Activated gamma-delta T cell (primary cell): Measurements from ENCODE around the gene RBFOX2.
"Not testable (repeated sequence)": the region's sequence is repeated elsewhere in the genome, so short reads cannot be mapped to it uniquely, and the experiment has no call there.

Source experiments
- DNase-seq: peaks from one replicate; lab custom pipeline; 2025; lab: John Stamatoyannopoulos, UW

The RBFOX2 gene

DNA sequence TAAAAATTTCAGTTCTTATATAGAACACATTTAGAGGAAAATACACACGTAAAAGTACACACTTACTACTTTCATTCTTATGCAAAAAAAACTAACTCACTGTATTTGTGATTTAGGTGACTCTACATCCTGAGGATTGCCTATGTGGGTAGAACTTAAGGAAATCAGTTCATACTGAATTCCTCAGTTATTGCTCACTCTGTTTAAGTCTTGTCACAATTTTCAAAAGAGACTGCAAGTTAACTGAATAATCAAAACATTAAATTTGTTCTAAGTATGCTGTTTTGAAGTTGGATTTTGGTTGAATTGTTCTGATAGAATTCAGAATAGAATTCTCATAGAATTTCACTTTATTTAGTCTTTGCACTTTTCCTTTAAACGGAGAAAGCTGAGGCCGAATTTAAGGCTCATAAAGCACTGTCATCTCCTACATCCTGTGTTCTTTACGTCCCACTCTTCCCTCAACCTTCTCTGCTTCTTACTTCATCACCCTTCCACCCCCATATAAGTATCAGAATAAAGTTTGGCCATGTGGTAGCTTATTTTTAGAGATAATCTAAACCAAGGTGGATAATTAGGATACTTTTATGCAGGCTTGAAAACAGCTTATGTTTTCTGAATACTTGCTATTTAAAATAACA is 251.2 kb downstream of the RBFOX2 start:
- DNase-seq, result no peak

DNA sequence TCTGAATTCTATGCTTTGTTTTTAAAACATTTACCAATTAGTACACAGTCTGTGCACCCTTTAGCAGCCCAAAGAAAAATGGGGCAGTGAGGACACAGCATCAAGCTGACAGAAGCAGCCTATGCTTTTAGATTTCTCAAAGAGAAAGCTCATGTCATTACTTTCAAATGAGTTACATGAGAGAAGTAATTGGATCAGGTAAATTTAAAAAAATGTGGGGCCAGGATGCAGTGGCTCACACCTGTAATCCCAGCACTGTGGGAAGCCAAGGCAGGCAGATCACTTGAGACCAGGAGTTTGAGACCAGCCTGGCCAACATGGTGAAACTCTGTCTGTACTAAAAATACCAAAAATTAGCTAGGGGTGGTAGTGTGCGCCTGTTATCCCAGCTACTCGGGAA is 253.3 kb downstream of the RBFOX2 start:
- no peak for DNase-seq

DNA sequence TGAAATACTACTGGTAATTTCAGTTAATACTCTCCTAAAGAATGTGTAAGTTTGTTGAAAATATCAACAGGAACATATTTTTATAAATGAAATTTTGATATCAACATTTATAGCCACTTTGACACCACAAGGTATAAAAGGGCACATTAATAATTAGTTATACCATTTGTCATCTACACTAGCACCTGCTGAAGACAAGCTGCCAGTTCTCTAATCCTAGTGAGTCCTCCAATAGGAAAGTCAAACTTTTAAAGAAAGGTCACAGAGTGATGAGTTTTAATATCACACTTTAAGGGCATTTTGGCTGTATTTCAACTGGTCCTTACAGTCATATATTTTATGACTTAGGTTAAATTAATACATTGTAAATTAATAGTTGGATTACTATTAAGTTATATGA is 258.6 kb downstream of the RBFOX2 start:
- no peak for DNase-seq

DNA sequence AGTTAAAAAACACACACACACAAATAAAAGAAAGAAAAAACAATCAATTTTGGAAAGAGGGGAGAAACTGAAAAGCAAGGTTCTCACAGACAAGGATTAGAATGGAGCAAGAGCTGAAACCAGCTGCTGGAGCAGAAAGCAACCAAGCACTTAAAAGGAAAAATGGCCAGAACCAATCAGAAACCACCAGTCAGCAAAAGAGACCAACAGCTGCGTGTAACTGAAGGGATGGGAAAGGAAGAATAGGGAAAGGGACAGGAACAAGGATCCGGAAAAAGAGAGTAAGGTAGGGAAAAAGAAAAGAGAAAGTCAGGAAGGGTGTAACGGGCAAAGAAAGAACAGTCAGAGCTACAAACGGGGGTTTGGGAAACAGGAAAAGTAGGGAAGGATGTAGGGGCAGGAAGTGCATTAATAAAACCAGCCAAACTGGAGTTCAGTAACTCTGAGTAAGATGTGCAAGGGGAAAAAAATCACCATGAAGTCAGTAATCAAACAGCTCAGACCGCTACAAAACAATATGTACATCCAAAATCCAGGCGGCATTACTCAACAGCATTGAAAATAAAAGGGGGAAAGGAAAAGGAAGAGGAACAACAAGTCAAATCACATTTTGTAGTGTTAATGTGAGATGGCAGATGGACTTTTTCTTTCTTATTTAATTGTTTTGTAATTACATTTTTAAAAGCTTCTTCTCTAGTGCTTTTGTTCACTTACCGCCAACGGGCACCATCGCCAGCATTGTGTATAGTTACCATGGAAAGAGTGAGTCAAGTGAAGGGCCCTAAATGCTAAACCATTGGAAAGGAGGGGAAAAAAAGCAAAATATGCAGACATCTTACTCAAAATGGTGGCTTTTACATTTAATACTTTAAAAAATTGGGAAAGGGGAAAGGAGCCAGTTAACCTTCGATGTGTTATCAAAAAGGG is 261.7 kb downstream of the RBFOX2 start:
- no peak for DNase-seq

DNA sequence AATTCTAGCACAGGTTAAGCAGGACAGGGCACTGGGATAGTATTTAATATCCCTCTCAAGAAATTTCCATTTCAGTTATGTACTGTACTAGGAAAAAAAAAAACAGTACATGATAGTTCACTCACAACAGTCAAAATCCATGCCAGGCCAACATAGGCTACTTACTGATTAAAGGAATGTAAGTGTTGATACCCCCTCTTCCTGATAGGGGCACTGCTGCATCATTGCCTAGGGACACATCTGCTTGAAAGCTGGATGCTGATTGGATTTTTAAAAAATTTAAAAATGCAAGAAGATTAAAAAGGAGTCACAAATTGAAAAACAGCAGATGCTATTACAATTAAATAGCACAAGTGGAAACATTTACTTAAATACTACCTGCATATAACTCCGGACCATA is 267.6 kb downstream of the RBFOX2 start:
- no peak for DNase-seq

DNA sequence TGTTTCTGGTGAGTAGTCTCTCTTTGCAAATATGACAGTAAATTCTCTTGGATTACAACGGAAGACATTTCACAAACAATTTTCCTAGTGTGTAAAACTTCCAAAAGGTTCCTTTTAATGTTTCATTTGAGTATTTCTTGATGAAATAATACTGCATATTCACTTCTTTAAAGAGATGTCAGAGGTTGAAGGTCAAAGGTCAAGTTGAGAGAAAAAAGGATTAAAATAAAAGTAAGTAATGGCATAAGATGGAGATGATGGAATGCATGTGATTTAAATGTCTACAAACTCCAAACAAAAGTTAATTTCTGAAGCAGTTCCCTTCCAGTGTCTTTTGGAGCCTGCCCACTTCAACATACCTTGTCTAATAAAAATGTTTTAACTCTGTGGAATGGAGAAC is 270.2 kb downstream of the RBFOX2 start:
- DNase-seq, result no peak

DNA sequence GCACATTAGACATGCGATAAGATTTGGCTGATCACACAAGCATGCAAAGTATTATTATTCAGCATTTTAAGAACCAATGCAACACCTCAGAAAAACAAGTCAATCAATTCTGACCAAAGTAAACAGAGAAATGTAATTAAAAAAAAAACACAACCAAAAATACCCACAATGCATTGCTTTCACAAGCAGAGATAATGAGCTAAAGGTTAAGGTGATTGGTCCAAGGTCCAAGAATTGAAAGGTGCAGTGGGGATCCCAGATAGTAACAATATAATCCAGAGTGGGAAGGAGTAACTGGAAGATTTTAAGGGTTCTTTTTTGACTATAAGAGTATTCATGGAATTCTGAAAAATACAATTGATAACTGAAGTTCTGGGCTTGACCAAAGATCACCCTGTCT is 271.9 kb downstream of the RBFOX2 start:
- DNase-seq, result no peak

DNA sequence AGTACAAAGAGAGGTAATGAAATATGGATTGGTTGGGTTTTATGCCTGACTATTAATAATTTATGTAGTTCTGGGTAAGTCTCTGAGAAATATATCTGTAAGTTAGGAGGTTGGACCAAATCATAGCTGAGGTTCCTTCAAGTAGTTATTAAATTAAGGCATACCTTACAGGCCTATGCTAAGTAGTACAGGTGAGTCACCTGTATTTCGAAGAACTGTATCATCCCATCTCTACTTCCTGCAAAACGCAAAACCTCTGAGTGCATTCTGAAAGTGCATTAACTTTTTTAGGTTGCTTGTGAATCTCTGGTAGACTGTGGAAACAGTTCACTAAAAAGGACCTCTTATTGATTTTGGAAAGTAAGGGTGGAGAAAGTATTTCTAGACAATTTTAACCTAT is 273.9 kb downstream of the RBFOX2 start:
- DNase-seq, result no peak

DNA sequence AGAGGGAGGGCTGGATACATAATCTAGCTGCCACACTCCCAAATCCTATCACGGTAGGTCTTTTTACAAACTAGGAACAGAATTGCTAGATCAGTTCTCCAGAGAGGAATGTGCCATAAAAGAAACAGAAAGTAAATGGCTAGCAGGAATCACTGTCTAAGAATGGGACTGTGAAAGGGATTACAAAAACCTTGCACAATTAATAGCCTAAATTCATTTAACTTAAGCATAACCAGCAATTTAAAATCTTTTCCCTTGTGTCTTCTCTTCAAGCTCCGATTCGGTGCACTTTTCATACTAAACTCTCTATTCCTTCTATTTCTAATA is 275.8 kb downstream of the RBFOX2 start:
- no peak for DNase-seq

DNA sequence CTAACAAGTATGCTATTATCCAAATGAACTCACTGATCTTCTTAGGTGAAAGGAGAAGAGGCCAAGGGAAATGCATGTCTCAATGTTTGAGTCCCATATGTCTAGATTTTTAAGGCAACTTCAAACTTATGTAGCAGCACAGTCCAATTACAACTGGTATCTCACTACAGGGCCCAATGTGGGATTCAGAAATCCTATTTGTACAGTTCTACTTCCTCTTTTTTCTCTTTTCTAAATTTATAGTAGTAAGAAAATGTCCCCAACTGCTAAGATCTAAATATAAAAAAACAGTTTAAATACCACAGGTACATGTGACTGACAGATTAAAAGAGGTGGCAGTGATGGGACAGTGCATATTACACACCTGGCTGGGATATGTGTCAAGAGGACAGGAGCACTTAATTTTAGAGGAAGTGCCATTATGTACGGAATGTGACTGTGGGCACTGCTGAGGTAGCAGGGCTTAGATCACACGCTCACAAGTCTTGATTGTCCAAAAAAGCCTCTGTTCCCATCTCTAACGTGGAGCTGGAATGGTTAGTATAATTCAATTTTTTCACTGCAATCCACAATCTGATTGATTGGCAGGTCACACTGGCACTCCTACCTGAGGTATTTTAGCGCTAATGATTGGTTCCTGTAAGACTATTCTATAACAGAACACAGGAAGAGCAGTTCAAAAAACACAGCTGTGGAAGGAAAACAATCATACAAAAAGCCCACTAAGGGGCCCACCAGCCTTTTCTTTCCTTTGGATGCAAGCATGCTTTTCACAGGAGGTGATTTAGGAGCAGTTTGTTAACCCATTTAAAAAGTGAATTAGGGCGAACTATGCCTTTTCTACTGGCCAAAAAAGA is 276.4 kb downstream of the RBFOX2 start:
- DNase-seq, result no peak

DNA sequence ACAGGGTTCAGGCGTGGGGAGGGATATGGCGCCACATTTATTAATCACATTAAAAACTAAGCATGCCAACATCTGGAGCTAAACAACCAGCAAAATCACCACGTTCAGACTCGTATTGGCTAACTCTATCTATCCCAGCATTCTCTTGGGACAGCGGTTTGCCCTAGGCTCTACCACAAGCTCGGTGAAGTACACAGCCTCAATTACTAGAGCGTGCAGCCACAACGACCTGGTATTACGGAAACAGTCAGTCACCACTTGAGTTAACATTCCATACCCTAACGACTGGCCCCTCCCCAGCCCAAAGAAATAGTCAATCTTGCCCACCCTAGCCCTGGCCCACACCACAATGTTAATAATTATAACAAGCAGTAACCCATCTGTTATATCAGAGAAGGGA is 278.8 kb downstream of the RBFOX2 start:
- DNase-seq, result no peak

DNA sequence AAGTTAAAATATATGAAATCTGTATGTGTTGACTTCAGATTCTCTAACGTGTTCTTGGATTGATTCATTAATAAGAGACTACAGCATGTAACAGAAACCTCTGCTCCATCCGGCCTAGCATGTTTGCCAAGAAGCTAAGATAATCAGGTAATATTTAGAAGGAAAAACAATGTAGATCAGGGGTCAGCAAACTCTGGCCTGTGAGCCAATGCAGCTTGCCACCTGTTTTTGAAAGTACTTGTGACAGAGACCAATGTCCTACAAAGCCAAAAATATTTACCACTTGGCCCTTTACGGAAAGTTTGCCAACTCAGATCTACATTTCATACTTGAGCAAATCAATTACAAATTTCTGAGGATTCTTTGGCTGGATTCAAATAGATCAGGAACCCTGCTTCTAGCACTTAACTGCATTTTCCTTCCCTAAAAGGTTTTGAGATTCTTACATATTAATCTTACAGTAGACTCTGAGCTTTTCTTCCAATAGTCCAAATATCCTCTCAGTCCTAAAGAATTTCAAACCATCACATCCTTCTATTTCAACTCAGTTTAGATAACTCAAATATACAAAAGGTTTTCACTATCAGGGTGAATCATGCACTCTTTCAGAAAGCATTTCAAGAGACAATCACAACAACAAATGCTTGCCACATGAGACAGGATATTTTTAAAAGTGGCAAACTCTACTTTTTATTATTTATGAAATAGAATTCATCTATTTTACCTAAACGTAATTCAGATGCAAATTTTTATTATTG is 281.5 kb downstream of the RBFOX2 start:
- DNase-seq, result no peak

DNA sequence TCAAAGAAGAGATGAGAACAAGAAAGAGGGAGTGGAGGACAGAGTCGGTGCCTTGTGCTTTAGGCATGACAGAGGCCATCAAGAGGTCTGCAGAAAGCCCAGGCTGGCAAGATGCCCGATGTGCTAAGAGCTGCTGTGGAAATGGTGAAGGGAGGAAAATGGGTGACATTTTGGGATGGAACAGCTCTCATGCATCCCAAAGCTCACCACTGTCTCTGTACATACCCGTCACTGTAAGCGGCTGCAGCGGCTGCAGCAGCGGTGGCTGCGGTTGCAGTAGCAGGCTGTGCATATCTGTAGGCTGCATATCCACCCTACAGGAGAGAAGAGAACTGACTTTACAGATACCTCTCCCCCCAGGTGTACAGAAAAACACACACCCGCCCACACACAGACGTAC is 282.4 kb downstream of the RBFOX2 start:
- DNase-seq, result no peak

DNA sequence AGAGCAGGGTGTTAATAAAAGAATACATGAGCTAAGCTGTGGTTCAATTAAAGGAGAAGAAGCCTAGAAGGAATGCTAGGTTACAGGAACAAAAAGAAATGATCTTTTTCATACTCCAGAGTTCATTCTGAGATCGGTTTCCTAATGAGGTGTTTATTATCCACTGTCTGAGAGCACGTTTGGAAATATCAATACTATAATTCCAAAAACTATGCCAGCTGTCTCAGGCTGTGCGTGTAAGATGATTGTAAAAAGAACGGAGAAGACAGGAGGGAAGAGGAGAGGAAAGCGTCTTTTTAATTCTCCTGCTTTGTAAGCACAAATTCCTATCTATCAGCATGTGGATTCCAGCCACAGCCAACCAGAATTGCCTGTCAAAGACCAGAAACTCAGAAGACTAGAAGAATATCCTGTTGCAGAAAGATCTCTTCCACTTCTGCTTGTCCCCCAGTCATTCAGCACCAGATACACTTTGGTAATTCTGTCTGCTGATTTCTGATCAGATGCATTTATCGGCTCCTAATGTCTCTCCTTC is 285.2 kb downstream of the RBFOX2 start:
- no peak for DNase-seq

DNA sequence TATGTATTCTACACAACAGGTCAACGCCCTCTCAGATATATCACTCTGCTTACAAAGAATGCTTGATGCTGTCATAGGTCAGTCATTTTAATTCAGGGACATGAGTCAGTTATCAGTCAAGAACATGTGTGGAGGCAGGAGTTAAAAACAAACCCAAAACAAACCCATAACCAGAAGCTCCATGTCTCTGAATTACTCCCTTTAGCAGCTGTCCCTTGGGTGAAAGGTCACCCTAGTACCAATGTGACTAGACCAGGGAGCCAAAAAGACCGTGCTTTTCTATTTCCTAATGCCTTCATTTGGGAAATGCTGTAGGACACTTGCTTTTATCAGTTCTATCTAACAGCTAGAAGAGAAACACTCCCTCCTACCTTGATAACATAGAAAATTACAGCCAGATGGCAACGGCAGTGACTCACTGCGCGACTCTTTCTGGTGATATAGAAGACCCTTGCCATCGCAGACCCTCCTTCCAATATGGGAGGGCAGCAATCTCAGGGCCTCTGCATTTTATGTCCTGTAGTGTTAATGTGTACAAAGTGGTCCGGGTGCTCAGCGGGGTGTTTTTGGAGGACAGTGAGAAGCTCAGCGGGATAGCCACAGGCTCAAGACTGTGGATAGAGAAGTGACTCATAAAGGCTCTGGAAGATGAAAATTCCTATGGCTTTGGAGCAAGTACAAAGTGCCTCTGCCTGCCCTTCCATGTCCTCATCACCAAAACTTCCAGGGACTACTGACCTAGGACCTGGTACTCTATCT is 286.1 kb downstream of the RBFOX2 start:
- no peak for DNase-seq

DNA sequence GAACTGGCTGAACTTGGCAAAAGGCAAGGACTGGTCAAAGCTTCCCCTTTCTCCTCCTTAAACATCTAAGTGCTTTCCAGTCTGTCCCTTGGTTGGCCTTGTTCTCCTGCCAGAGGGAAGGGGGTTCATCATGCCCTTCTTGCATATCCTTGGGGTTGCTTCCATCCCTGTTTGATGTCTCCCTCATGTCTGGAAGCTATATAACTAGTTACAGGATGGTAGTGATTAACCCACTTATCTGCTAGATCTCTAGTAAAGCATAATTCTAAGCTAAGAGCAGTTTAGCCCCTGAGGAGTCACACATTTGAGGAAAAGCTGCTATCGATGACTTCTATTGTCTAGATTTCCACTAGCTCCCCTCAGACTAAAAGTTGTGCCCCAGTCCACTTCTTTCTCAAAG is 288.0 kb downstream of the RBFOX2 start:
- DNase-seq, result no peak

DNA sequence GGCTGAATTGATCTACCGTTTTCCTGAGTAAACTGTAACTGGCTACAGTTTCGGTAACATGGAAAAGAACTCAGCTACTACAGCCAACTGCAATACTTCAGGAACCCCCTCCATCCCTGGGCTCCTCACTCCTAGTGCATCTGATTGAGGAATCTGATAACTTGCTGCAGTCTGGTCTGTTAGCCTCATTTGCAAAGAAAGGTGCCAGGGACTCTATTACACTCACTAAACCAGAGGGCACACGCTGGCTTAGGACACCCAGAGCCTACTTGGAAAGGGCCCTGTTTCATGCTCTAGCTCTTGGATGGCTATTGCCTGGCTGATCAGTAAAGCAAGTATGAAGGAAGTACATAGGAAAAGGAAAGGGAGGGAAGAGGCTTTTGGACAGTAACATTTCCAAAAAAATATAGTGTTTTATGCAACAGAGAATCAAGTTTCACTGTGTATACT is 288.7 kb downstream of the RBFOX2 start:
- DNase-seq, result no peak

DNA sequence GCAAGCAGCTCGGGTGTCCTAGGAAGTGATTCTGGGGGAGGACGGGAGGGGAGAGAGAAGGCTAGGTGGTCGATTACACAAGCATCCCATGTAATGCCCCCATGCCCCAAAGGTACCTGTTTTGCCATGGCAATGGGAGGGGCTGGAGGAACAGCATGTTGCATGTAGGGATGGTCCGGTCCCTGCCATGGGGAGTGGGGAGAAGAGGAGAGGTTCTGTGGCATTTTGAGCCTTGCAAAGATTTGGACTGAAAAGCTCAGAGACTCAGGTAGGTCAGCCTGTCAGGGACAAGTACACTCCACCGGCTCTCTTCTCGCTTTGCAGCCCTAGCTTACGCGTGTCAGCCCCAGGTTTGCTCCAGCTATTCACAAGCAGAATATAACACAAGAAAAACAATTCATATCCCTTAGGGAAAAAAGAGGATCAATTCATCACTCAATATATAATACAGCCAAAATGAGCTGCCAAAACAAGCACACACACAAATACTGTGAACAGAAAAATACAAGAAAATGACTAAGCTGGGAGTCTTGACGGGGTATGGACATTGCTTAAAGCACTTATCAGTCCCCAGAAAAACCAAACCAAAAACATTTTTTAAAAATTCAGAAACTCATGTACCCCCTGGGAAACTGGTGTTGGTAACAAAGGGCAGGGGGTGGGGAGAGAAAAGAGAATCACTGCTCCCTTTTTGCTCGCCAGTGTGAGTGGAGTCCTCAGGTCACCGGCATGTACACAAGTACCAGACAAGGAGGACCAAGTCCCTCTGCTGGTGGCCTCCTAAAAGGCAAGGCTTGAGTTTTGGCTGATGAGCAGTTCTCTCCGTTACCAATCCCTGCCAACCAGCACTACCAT is 289.3 kb downstream of the RBFOX2 start:
- DNase-seq, result no peak

DNA sequence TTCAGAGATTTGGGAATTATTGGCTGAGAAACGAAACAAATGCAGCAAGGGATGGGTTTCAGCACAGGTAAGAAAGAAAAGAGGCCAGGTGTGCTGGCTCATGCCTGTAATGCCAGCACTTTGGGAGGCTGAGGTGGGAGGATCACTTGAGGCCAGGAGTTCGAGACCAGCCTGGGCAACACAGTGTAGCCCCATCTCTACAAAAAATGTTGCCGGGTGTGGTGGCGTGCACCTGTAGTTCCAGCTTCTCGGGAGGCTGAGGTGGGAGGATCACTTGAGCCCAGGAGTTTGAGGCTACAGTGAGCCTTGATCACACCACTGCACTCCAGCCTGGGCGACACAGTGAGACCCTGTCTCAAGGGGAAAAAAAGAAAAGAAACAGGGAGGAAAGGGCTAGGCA is 290.7 kb downstream of the RBFOX2 start:
- not testable (repeated sequence) for DNase-seq

DNA sequence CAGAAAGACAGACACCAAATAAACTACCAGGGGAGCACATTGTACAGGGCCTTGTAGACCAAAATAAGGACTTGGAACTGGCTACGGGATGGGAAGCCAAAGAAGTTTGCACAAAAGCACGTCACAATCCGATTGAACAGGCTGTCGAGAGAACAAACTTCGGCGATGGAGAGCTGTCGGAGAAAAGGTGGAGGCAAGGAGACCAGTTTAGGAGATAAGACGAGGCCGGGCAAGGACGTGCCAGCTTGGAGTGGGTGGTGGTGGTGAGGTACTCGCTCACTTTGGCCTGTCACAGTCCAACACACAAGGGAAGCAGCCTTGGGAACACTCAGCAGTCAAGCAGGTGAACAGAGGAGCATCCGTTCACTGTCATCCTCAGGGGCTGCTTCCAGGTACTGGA is 291.9 kb downstream of the RBFOX2 start:
- no peak for DNase-seq
